AG04450 (cell line): Measurements from ENCODE around the gene SLC22A23. TPM values are rescaled to one million over a fixed set of nuclear protein-coding genes. Genes with fewer than 3 reads are reported as not detected.

Source experiments
- CTCF ChIA-PET: fragments of 300-600, 350-600 bp; formaldehyde crosslinking; extraction: SDS; loops from one replicate; lab custom pipeline; 2022; ENCODE audit warnings: antibody characterized with exemption, inconsistent platforms; lab: Charles Lee
- POLR2A ChIA-PET: fragments of 350-600 bp; formaldehyde crosslinking; extraction: SDS; loops from one replicate; lab custom pipeline; 2021; ENCODE audit warnings: antibody characterized with exemption, inconsistent platforms; lab: Yijun Ruan, JAX
- DNase-seq: peaks from one replicate; pipeline ENCODE4 v3.0.0-alpha.2; 2011; ENCODE audit warnings: low read depth, low spot score
- H3K27ac ChIP-seq: one replicate; pipeline ENCODE4 v1.5.1; 2012; ENCODE audit warnings: low read depth, low read length, control low read depth
- H3K27me3 ChIP-seq: one replicate; pipeline ENCODE4 v1.6.0; 2012; ENCODE audit warnings: low read length; ENCODE audit not compliant: control insufficient read depth, insufficient read depth
- H3K4me3 ChIP-seq: 2 replicates; pipeline ENCODE4 v1.5.1; 2011; ENCODE audit warnings: mild to moderate bottlenecking, low read depth, low read length, control low read depth
- H3K9me3 ChIP-seq: 2 replicates; pipeline ENCODE4 v1.5.1; 2012; ENCODE audit warnings: low read length; ENCODE audit not compliant: control insufficient read depth, insufficient read depth
- polyA plus RNA-seq: library from polyadenylated mRNA; depleted of rRNA; stranded (reverse); fragments of >200 nt; gene quantifications from 2 replicates; pipeline ENCODE4 v1.2.3, GENCODE V29; 2011
- TF ChIP-seq, protein P1 (sequence below): IDR thresholded peaks from 2 replicates; pipeline ENCODE4 v1.5.1; 2011; ENCODE audit warnings: low read depth, low read length, control low read depth, inconsistent platforms

The SLC22A23 gene
- polyA plus RNA-seq, 1 experiment: not detected

DNA sequence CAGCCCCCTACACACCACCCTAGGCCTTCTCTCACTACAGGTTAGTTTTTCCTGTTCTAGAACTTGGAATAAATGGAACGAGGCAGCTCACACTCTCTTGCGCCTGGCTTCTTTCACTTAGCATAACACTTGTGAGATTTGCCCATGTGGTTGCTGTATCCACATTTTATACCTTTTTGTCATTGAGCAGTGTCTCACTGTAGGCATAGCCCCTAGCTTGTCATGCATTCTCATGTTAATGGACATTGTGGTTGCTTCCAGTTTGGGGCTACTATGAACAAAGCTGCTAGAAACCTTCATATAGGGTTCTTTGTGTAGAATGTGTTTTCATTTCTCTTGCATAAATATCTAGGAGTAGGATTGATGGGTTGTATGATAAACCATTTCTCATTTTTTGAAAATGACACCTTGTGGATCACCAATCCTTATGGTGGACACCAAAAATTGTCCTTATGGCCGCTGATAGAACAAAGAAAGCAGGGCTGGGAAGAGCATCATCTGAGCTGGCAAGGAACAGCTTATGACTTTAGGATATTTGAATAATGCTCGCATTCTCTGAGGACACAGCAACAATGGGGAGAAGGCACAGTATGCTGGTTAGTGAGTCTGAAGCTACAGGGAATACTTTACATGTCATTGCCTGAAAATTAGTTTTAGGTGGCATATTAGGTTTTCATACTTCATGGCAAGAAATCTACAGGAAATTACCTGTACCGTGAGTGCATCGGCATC is 9.8 kb upstream of the SLC22A23 start:
- H3K4me3 ChIP-seq: no peak overlapping the region
- H3K27me3 ChIP-seq: peaks cover 9% of the 10 kb centered on the region
- no peak for DNase-seq
- no peak overlapping the region for H3K27ac ChIP-seq
- TF ChIP-seq, protein P1, sequence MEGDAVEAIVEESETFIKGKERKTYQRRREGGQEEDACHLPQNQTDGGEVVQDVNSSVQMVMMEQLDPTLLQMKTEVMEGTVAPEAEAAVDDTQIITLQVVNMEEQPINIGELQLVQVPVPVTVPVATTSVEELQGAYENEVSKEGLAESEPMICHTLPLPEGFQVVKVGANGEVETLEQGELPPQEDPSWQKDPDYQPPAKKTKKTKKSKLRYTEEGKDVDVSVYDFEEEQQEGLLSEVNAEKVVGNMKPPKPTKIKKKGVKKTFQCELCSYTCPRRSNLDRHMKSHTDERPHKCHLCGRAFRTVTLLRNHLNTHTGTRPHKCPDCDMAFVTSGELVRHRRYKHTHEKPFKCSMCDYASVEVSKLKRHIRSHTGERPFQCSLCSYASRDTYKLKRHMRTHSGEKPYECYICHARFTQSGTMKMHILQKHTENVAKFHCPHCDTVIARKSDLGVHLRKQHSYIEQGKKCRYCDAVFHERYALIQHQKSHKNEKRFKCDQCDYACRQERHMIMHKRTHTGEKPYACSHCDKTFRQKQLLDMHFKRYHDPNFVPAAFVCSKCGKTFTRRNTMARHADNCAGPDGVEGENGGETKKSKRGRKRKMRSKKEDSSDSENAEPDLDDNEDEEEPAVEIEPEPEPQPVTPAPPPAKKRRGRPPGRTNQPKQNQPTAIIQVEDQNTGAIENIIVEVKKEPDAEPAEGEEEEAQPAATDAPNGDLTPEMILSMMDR: no peak
- CTCF ChIA-PET: no interaction called here
- H3K9me3 ChIP-seq: no peaks in the 10 kb centered on the region
- POLR2A ChIA-PET: no interaction called here

DNA sequence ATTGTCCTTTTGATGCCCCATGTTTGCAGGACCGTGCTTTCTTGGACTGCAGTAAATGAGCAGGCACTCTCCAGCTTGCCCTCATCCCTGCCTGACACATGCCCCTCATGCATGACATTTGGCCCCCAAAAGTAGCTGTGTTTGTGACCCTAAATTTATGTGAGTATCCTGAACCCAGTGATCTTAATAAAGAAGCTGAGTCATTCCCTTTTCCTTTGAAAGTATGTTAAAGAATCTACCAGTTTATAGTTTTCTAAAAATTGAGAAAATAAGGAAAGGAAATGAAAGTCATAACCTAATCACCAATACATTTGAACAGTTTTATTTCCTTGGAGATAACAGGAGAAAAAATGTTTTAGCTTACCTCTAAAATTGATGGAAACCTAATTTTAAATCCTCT is 3.4 kb upstream of the SLC22A23 start:
- no peak for DNase-seq
- ChIA-PET POLR2A (no interaction called here), CTCF (interaction anchor here (1.1 kb wide), 1 partner anchor 12 kb away, joined by 3 read pairs; no protein-coding TSS in a partner anchor)
- TF ChIP-seq, protein P1: no peak
- no peak overlapping the region for H3K4me3 ChIP-seq
- H3K9me3 ChIP-seq: no peaks in the 10 kb centered on the region; the same call in 1 of the 2 replicates
- no peak overlapping the region for H3K27ac ChIP-seq
- H3K27me3 ChIP-seq: peaks cover 46% of the 10 kb centered on the region

DNA sequence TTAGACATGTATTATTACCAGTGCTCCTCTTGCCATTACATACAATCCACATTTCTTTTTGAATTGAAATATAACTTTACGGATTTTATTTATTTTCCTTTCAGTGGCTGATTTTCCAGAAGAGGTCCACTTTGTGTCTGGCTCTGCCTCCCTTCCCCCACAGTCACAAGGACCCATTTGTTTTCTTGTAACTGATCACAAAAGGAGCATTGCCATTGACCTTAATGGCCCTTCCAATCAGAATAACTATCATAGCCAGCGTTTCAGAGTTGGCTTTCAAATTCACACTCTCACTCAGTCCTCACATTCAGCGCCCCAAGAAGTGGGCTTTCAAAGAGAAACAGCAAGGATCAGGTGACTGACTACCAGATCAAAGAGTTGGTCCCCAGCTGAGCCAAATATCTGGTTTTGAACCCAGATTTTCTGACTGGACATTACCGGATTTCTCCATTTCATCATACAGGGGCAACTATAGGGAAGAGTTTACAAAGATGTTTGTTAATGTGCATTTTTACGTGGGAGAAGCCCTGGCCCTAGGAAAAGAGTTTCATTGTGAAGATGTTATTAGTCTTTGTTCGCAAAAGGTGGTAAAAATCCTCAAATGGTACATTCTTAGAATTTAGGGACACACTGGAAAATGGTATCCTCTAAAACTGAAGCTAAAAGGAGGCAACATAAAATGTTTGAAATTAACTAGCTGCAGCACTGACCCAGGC is 2.0 kb upstream of the SLC22A23 start:
- H3K9me3 ChIP-seq: no peaks in the 10 kb centered on the region; the same call in 1 of the 2 replicates
- peaks cover 60% of the 10 kb centered on the region for H3K27me3 ChIP-seq
- TF ChIP-seq, protein P1: no peak
- DNase-seq: no peak
- no peak overlapping the region for H3K4me3 ChIP-seq
- no peak overlapping the region for H3K27ac ChIP-seq
- CTCF ChIA-PET: interaction anchor here (0.6 kb wide), 1 partner anchor 21 kb away, joined by 3 read pairs; no protein-coding TSS in a partner anchor
- POLR2A ChIA-PET: no interaction called here

DNA sequence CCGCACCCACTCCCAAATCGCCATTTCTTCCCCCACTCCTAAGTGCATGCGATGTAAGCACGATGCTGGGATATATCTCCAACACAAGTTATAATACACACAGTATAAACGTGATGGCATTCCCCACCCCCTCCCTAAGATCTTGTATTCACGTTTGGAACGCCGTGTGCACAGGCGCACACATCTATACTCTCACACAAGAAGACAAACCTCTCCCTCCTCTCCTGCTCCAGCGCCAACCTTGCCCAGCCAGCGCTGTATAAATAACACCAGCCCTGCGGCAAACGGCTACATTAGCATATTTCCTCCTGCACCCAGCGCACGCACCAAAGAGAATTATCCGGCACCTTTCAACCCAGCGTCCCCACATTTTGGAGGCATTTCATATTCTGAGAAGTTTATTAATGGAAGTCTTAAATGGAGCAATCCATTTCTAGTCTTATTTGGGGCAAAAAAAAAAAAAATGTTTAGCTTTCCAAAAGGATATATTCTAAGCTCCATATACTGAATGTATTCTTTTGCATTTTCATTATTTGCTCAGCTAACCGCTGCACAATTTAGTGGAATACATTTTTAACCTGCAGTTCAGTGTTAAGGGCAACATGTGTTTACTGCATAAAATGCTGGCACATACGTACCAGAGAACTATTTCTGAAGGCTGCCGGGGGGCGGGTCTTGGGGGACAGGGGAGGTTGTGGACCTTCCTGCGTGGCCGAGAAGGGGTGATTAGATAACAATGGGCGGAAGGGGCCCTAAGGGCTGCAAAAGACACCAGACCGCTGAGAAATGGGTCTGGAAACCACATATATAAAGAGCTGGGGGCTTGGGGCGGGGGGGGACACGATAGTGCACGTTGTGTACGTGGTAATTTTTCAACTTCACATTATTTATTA is 1.1 kb upstream of the SLC22A23 start:
- no peaks in the 10 kb centered on the region; the same call in 1 of the 2 replicates for H3K9me3 ChIP-seq
- H3K27ac ChIP-seq: no peak overlapping the region
- H3K4me3 ChIP-seq: no peak overlapping the region
- H3K27me3 ChIP-seq: peaks cover 66% of the 10 kb centered on the region
- DNase-seq: no peak
- TF ChIP-seq, protein P1: no peak
- ChIA-PET POLR2A (interaction anchor here (0.6 kb wide), 2 partner anchors 15 to 288 kb away, joined by 3 to 6 read pairs; no protein-coding TSS in a partner anchor), CTCF (interaction anchor here (0.6 kb wide), 4 partner anchors 20 to 441 kb away, joined by 3 to 6 read pairs (median 3); no protein-coding TSS in a partner anchor)
